Mammary microvascular endothelial cell (primary cell): ENCODE data around the gene OR4C12. TPM values are rescaled to one million over a fixed set of nuclear protein-coding genes. Genes with fewer than 3 reads are reported as not detected.

ENCODE experiments used
- total RNA-seq: library from RNA; depleted of rRNA; stranded (reverse); fragments of >200 nt; gene quantifications from 2 replicates; pipeline ENCODE4 v1.2.3, GENCODE V29; 2015

Gene OR4C12
- not detected in 2 replicates for total RNA-seq

GRCh38 chr11:49982435-49982834 is at the start of gene OR4C12:
Gene OR4C12 (minus strand): TSS chr11:49982535. CDS start chr11:49982501, 34 bp downstream.

GRCh38 chr11:49952091-49952490 is 30.2 kb downstream of the OR4C12 start, which contains the start of gene OR4C13:
Gene OR4C13 (plus strand): TSS chr11:49952391. CDS start chr11:49952423, 32 bp downstream.

Other genes starting within 250 kb of the OR4C12 start
- not detected in 2 replicates for gene OR4C13, start 30.1 kb downstream of the OR4C12 start, total RNA-seq
- gene OR4C45, start 50.3 kb upstream of the OR4C12 start, total RNA-seq = not detected in 2 replicates